HL-60/S4 (cell line): ENCODE measurements around the gene PTGER4.
"Not testable (repeated sequence)": the region's sequence is repeated elsewhere in the genome, so short reads cannot be mapped to it uniquely, and the experiment has no call there.

ENCODE experiments used
- in situ Hi-C: fragments of 300-500 bp; cut with MboI; formaldehyde crosslinking; loops from 2 replicates; pipeline ENCODE4 v1.14.3; 2022; ENCODE audit warnings: low sequenced_read_pairs

The PTGER4 gene

DNA sequence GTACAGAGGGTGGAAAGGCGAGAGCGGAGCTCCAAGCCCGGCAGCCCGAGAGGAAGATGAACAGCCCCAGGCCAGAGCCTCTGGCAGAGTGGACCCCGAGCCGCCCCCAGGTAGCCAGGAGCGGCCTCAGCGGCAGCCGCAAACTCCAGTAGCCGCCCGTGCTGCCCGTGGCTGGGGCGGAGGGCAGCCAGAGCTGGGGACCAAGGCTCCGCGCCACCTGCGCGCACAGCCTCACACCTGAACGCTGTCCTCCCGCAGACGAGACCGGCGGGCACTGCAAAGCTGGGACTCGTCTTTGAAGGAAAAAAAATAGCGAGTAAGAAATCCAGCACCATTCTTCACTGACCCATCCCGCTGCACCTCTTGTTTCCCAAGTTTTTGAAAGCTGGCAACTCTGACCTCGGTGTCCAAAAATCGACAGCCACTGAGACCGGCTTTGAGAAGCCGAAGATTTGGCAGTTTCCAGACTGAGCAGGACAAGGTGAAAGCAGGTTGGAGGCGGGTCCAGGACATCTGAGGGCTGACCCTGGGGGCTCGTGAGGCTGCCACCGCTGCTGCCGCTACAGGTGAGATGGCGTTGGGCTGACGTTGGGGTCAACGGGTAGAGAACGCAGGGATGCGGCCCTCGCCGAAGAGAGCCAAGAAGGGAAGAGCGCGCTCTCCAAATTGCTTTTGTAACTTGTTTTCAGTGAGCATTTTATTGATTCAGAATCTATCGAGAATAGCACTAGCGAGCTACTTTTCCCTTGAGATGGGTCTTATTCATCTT is at the start of gene PTGER4:
TSS of gene PTGER4 (plus strand) at position 3 of the 769 bp plus-strand sequence. CDS start 1,079 bp downstream, outside the sequence.
- in situ Hi-C loops, result no loop called here

DNA sequence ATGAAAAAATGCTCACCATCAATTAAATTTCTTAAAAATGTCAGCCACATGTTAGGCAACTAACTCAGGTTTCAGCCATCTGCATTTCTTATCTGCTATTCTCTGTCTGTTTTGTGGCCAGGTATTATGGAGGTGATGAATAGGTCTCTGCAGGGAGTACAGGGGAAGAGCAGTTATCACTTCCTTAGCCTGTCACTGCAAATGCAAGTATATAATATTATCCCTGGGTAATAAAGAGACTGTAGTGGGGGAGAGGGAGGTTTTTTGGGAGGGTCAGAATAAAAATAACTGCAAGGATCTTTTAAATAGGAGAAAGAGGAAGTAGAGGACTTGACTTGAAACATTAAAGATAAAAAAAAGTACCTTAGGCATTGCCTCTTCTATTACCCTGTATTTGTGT is 49.6 kb upstream of the PTGER4 start:
- in situ Hi-C loops, result no loop called here

DNA sequence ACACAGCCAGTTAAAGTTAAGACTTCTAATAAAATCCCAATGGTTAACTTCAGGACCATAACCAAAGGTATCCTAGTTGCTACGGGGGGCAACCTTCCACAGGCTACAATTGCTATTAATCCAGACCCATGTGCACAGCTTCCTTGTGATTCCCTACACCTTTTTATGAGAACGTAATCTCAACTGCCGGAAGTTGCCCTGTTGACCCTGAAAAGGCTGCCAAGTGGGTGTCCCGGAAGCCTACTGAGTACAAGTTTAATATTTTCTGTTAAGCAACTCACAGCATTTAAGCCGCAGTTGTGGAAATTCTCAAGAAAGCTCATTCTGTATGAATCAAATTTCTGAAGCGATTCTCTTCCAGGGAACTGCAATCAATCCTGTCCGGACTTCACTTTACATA is 48.5 kb upstream of the PTGER4 start:
- in situ Hi-C loops, result no loop called here

DNA sequence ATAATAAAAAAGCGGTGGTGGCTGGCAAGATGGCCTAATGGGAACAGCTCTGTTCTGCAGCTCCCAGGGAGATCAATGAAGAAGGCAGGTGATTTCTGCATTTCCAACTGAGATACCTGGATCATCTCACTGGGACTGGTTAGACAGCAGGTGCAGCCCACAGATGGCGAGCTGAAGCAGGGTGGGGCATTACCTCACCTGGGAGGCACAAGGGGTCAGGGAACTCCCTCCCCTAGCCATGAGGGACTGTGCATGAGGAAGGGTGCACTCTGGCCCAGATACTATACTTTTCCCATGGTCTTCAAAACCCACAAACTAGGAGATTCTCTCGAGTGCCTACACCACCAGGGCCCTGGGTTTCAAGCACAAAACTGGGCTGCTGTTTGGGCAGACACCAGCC is 45.6 kb upstream of the PTGER4 start:
- in situ Hi-C loops, result no loop called here

DNA sequence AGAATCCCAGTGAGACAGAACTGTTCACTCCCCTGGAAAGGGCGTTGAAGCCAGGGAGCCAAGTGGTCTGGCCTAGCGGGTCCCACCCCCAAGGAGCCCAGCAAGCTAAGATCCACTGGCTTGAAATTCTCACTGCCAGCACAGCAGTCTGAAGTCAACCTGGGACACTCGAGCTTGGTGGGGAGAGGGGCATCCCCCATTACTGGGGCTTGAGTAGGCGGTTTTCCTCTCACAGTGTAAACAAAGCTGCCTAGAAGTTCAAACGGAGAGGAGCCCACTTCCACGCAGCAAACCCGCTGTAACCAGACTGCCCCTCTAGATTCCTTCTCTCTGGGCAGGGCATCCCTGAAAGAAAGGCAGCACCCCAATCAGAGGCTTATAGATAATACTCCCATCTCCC is 45.1 kb upstream of the PTGER4 start:
- in situ Hi-C loops, result no loop called here

DNA sequence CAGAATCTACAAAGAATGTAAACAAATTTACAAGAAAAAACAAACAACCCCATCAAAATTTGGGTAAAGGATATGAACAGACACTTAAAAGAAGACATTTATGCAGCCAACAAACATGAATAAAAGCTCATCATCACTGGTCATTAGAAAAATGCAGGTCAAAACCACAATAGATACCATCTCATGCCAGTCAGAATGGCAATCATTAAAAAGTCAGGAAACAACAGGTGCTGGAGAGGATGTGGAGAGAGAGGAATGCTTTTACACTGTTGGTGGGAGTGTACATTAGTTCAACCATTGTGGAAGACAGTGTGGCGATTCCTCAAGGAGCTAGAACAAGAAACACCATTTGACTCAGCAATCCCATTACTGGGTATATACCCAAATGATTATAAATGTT is 40.2 kb upstream of the PTGER4 start:
- in situ Hi-C loops, result not testable (repeated sequence)

DNA sequence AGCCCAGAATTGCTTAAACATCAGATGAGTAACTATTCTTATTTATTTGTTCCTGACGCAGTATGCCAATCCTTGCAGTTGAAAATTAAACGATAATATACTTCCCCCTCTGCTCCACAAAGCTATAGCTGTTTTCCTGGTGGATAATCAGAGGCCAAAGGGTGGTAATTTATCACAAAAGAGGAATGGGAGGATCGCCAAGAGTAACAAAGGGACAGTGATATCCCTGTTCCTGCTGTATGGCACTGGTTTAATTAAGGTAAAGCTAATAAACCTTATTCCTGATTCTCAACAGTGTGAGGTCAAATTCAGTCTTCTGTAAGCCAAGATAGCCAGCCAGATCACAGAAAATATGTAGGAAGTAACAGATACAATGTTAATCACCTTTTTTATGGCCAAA is 33.4 kb upstream of the PTGER4 start:
- in situ Hi-C loops, result no loop called here

DNA sequence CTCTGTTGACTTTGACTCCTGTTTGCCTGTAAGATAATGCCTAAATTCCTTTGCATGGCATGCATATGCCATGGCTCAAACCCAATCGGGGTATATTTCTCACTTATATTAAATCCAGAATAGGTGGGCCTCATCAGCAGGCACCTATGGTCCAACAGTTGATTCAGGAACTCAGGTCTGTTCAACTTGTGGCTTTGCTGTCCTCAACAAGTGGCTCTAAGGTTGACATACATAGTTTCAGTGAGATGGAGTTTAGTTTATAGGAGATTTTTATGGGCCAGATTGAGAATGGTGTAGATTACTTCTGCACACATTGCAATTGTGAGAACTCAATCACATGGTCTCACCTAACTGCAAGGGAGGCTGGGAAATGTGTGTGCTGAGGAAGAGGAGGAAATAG is 31.6 kb upstream of the PTGER4 start:
- in situ Hi-C loops, result no loop called here

DNA sequence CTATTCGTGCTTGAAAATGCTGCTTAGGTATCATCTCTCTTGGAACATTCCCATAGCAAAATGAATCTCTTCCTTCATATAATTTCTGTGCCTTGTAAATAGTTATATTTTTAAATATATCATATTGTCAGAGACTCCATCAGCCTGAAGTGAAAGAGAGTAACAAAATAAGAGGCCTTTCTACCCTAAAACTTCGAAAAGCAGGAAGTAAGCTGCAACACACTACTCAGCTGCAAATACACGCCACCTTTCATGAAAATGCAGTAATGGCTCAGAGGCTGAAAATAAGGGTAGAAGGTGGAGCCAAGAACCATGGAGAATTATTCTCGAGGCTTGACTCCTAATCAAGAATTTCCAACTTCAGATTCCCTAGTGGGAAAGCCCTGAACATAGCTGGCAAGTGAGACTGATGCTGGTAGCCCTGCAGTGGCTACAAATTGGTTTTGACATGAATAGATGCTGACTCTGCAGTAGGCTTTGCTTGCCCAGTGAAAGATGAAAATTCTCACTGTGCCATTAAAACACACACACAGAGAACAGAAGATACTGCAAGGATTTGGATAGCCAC is 30.2 kb upstream of the PTGER4 start:
- in situ Hi-C loops, result no loop called here

DNA sequence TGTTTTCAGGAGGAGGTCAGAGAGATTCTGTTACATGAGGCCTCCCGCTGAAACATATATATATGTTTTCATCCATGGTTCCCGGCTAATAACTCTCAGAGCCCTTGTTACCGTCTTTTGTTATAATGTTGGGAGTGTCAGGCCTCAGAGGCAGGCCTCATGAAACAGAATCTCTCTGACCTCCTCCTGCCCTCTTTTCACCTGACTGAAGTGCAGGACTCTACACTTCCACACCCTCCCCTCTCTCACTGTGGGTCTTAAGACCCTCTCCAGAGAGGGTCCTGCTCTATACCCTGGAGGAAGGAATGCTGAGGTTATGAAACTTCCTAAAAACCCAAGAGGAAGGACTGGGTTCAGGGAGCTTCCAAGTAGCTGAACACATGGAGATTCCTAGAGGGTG is 28.5 kb upstream of the PTGER4 start:
- in situ Hi-C loops, result no loop called here

DNA sequence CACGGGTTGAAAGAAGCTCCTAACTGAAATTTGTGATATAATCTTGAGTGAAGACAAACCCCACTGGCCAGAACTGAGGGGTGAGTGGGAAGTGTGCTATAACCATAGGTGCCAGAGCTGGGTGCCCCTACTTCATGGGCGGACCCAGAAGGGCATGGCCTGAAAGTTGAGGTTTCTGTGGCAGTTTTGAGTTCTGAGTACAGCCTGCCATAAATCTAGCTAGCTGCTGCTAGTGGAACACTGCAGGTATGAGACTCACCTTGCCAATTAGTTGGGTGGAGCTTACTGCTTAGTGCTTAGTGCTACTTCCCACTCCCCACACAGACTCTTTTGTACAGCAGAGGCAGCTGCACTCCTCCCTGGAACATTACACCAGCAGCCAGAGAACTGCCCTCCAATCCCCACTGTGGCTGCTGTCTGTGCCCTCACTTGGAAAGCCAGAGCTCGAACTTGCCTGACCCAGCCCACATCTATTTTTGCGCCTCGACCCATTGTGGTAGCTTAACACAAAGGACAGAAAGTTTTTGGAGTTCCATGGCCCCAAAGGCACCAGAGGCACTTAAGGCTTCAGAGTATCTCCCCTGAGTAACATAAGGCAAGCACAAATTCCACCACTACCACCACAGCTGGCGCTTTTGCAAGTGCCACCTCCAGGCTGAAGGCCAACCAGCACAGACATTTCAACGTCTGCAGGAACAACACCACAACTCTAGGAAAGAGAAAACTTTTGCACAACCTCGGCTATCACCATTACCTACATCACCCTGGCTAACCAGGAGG is 27.1 kb upstream of the PTGER4 start:
- in situ Hi-C loops, result no loop called here

DNA sequence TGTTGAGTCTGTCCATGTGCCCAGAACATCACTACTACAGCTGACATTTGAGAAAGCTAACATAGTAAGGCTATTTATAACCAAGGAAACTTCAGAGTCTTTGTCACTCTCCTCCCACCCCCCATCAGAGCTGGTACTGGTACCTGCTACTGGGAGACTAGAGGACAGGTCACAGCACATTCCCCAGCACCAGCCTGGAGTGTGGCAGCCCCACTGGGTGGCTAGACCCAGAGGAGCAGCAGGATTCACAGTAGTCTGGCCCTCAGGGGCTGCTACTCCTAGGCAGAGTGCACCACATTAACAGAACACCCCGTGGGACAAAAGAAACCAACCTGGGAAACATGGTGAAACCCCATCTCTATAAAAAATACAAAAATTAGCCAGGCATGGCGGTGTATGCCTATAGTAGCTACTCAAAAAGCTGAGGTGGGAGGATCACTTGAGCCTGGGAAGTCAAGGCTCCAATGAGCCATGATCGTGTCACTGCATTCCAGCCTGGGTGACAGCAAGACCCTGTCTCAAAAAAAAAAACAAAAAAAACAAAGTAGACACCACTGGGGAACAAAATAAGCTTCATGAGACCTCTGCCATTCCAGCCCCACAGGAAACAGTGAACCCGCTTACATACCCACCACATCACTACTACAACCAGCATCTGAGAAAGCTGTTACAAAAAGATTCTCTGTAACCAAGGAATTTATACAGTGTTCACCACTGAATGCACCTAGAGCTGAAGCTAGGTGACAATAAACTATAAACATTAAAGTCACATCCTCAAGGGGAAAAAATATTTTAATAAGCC is 26.3 kb upstream of the PTGER4 start:
- in situ Hi-C loops, result no loop called here

DNA sequence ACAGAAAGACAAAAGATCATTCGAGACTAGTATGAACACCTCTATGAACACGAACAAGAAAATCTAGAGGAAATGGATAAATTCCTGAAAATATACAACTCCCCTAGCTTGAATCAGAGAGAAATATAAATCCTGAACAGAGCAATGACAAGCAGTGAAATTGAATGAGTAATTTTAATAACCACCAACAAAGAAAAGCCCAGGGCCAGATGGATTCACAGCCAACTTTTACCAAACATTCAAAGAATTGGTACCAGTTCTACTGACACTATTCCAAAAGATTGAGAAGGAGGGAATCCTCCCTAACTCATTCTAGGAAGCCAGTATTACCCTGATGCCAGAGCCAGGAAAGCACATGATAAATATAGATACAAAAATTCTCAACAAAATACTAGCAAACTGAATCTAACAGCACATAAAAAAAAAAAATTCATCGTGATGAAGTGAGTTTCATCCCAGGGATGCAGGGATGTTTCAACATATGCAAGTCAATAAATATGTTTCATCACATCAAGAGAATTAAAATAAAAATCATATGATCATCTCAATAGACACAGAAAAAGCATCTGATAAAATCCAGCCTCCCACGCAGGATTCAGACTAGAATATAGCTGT is 25.2 kb upstream of the PTGER4 start:
- in situ Hi-C loops, result no loop called here

DNA sequence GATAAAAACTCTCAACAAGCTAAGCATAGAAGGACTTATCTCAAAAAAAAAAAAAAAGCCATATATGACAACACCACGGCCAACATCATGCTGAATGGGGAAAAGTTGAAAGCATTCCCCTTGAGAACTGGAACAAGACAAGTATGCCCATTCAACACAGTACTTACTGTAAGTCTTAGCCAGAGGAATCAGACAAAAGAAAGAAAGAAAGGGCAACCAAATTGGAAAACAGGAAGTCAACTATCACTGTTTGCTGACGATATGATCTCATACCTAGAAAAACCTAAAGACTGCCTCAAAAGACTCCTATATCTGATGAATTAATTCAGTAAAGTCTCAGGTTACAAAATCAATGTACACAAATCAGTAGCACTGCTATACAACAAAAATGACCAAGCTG is 24.6 kb upstream of the PTGER4 start:
- in situ Hi-C loops, result no loop called here

DNA sequence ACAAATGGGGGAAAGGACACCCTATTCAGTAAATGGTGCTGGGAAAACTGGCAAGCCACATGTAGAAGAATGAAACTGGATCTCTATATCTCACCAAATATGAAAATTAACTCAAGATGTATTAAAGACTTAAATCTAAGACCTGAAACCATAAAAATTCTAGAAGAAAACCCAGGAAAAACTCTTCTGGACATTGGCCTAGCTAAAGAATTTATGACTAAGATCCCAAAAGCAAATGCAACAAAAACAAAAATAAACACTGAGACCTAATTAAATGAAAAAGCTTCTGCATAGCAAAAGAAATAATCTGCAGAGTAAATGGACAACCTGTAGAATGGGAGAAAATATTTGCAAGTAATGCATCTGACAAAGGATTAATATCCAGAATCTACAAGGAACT is 23.6 kb upstream of the PTGER4 start:
- in situ Hi-C loops, result not testable (repeated sequence)

DNA sequence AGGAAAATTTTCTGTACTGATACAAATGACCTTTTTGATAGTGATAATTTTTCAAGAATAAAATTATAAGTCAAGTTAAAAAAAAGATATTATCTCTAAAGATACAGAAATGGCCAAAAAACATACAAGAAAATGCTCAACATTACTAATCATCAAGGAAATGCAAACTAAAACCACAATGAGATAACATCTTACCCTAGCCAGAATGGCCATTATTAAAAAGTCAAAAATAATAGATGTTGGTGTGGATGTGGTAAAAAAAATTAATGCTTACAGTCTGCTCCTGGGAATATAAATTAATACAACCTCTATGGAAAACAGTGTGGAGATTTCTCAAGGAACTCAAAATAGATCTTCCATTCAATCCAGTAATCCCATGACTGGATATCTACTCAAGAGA is 22.9 kb upstream of the PTGER4 start:
- in situ Hi-C loops, result no loop called here

DNA sequence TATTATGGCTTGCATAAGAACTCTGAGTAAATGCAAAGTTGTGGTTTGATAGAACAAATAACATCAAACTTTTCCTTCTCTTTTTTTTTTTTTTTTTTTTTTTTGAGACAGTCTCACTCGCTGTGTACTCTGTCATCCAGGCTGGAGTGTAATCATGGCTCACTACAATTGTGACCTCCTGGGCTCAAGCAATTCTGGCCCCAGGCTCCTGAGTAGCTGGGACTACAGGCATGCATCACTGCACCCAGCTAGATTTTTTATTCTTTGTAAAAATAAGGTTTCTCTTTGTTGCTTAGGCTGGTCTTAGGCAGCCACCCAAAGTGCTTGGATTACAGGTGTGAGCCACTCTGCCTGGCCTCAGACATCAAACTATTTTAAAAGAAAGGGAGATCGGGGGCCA is 19.0 kb upstream of the PTGER4 start:
- in situ Hi-C loops, result no loop called here

DNA sequence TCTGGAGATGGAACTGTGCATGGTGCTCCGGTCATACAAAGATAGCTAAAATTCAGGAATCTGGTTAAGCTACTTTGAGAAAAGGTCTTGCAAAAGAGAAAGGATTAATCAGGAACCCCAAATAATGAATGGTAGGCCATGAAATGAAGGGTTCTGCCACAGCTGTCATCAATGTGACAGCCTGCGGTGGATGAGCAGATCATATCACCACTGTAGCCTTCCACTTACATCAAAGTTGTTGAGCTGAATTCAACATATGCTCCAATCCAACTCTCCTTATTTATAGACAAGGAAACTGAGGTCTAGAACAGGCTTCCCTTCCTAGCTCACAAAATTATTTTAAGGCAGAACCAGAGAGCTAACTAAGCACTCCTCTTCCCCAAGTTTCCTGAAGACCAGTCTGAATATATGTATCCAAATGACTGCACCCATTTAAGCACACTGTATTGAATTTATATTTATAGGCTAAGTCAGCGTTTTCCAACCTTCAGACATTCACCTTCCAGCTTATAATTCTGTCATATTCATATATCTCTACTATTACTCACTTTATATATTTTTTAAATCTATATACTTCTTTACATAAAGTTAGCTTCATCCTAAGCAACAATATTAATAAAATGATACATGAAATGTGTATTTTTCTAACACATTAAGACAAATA is 13.9 kb upstream of the PTGER4 start:
- in situ Hi-C loops, result no loop called here

DNA sequence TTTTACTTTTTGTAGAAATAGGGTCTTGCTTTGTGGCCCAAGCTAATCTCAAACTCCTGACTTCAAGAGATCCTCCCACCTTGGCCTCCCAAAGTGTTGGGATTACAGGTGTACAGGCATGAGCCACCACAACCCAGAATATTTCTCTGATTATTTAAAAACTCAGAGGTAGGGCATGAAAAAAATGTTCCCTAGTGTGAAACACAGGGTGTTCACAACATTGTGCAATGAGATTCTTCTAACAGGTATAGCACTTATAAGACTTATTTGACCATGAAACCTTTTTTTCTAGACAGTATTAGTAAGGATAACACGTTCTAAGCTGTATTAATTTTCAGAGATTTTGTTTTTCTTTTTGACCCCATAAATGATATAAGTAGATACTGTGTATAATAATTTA is 13.1 kb upstream of the PTGER4 start:
- in situ Hi-C loops, result no loop called here

DNA sequence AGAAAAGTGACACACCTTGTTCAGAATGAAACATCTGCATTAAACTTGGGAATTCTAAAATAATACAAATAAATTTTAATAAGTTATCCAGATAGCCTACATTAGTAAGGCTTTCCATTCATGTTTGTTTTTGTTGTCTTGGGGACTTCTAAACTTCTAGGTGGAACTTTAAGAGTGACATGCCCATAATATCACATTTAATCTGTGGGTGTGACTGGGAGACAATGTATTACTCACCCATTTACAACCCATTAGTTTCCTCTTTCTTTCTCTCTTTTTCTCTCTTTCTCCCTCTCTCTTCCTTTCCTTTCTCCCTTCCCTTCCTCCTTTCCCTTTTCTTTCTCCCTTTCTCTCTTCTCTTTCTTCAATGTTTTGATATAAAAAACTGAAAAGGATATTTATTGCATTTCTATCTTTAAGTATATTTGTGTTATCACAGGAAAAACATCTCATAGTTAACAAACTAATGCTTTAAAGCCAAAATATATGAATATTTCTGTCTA is 12.5 kb upstream of the PTGER4 start:
- in situ Hi-C loops, result no loop called here
